Measurements from ENCODE around the gene ENOX1. TPM values are rescaled to one million over a fixed set of nuclear protein-coding genes. Genes with fewer than 3 reads are reported as not detected.

Gene ENOX1
- total RNA-seq, 1 donor = 7.4 TPM

DNA sequence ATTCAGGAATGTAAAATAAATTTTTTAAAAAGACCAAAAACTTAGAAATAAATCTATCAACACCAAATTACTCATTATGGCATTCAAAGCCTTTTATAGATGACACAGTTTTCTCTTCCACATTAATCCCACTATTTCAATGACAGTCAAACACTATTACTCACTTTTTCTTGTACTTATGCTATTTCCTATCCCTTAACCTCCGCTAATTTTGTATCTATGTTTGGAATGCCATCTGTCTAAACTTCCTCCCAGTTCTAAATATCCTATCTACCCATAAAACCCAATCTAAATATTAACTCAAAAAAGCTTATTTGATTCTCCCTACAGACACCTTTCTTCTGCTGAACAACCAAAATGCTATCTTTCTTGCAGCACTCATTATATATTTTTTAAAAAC is 203.5 kb downstream of the ENOX1 start:
- no peak for DNase-seq (ENCODE audit: low read depth)
- TF ChIP-seq, protein P1, sequence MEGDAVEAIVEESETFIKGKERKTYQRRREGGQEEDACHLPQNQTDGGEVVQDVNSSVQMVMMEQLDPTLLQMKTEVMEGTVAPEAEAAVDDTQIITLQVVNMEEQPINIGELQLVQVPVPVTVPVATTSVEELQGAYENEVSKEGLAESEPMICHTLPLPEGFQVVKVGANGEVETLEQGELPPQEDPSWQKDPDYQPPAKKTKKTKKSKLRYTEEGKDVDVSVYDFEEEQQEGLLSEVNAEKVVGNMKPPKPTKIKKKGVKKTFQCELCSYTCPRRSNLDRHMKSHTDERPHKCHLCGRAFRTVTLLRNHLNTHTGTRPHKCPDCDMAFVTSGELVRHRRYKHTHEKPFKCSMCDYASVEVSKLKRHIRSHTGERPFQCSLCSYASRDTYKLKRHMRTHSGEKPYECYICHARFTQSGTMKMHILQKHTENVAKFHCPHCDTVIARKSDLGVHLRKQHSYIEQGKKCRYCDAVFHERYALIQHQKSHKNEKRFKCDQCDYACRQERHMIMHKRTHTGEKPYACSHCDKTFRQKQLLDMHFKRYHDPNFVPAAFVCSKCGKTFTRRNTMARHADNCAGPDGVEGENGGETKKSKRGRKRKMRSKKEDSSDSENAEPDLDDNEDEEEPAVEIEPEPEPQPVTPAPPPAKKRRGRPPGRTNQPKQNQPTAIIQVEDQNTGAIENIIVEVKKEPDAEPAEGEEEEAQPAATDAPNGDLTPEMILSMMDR (IDR thresholded peaks at IDR 0.05; ENCODE audit: insufficient read depth, low read length) = no peak

DNA sequence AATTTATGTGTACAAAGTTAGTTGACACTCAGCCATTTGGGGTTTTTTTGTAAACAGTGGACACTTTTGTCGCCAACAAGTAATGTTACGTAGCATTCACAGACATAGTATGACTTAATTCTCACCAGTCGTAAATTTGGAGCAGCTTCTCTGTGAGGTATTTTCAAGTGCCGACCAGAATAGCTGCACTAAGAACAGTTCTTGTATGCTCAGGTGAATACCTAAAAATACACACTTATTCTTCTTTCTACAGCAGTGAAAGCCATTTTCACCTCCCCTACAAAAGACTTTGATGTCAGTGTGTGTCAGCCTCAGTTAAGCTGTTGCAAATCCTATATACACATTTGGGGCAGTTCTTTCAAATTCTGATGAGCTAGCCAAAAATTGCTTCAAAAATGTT is 206.5 kb downstream of the ENOX1 start:
- DNase-seq (ENCODE audit: low read depth) = no peak

More for the DNA sequence above, 203.5 kb downstream of the ENOX1 start:
- no peak overlapping the region for H3K4me3 ChIP-seq (ENCODE audit: low read depth, low read length)

DNA sequence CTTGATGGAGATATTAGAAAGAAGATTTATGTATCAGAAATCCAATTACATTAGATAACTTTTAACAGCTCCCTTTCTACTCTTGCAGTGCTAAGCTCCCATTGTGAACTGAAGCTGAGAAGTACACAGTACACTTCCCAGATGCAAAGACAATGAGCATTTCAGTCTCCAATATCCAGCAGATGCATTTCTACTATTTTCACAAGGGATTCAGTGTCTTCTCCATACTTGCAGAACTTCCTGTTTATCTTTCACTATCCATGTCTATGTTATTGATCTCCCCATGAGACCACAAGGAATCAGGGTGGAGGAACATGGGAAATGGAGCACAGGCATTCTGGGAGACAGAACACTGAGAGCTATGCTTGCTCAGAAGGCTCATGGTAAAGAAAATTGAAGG is 207.5 kb downstream of the ENOX1 start:
- DNase-seq (ENCODE audit: low read depth) = no peak
- H3K4me3 ChIP-seq (ENCODE audit: low read depth, low read length) = no peak overlapping the region
- TF ChIP-seq, protein P1 (IDR thresholded peaks at IDR 0.05; ENCODE audit: insufficient read depth, low read length) = no peak

More for the DNA sequence above, 206.5 kb downstream of the ENOX1 start:
- no peak overlapping the region for H3K4me3 ChIP-seq (ENCODE audit: low read depth, low read length)
- TF ChIP-seq, protein P1 (IDR thresholded peaks at IDR 0.05; ENCODE audit: insufficient read depth, low read length) = no peak

DNA sequence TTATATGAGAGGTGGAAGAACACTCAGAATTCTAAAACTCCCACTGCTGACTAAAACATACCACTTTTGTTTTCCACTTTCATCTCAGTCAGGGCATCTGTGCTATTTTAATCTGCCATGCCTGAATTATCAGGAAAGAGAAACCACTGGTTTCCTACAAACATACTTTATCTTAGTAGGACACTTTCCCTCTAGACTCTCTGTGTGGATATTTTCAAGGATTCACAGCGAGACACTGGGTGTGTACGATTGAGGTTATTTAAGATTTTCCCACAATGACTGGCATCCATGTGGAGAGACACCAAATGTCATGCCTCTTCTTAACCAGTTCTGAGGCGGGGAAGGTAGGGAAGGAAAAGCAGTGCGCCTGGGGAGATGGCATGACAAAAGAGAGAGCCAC is 212.2 kb downstream of the ENOX1 start:
- DNase-seq (ENCODE audit: low read depth) = no peak
- no peak overlapping the region for H3K4me3 ChIP-seq (ENCODE audit: low read depth, low read length)
- TF ChIP-seq, protein P1 (IDR thresholded peaks at IDR 0.05; ENCODE audit: insufficient read depth, low read length) = no peak

DNA sequence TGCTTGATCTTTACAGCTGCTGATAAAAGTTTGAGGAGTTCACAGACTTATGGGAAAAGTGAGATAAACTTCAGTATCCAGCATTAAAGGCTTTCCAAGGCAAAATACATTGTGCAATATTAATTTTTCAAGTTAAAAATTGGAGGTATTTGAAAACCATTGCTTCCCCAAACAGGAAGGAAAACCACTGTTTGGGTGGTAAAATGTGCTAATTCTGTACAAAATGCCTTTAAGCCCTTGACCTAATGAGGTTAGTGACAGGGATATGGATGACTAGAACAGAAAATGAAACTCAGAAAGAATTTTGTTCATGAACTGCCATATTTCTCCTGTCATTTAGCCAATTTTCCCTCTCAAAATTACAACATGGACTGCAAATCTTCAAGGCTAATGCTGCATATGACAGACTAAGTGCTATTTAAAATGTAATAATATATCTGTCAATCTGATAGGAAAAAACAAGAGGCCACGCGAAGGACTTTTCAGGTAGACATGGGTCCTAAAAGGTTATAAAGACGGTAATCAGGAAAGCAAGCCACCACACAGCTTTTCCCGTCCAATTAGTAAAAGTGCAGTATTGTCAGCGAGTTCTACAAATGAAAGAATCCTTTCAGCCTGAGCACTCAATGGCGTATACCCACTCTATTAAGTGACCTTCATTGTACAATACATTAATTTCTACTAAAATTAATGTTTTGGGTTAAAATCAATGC is 212.8 kb downstream of the ENOX1 start:
- no peak for DNase-seq (ENCODE audit: low read depth)
- TF ChIP-seq, protein P1 (IDR thresholded peaks at IDR 0.05; ENCODE audit: insufficient read depth, low read length) = no peak
- no peak overlapping the region for H3K4me3 ChIP-seq (ENCODE audit: low read depth, low read length)

DNA sequence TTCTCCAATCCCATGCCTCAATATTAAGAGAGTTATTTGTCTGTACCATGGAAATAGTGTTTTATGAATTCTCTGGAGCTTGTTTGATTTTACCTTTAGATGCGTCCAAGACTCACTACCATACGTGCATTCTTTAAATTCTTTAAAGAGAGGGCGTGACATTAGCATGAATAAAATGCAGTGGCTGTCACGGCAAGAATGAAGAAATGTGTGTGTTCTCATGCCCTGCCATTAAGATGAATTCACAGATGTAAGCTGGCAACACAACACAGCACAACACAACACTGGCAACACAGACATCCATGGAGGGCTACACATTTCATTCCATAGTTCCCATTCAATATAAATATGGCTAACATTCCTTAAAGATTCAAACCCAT is 213.4 kb downstream of the ENOX1 start:
- no peak for DNase-seq (ENCODE audit: low read depth)
- H3K4me3 ChIP-seq (ENCODE audit: low read depth, low read length) = no peak overlapping the region
- TF ChIP-seq, protein P1 (IDR thresholded peaks at IDR 0.05; ENCODE audit: insufficient read depth, low read length) = no peak
